GM12878 (cell line): ENCODE data around the gene PDE7B.

Experiments
- CTCF ChIP-seq, 3 experiments: IDR thresholded peaks in 2 of 3; conservative IDR thresholded peaks in 1 of 3; 2 replicates each; pipeline ENCODE4 v1.5.1; 2011; ENCODE audit warnings: low read depth in 3 of 3, low read length in 3 of 3, mild to moderate bottlenecking in 3 of 3, control low read depth in 2 of 3, moderate library complexity in 2 of 3, inconsistent platforms in 1 of 3, mixed read lengths in 1 of 3; ENCODE audit not compliant: control insufficient read depth in 2 of 3, insufficient read depth in 1 of 3; ENCODE audit errors: extremely low read depth in 1 of 3
- TF ChIP-seq, protein P1 (sequence below): fragments of 450-650 bp; IDR thresholded peaks from 2 replicates; pipeline ENCODE4 v1.6.1; 2017; ENCODE audit warnings: antibody characterized with exemption, mild to moderate bottlenecking, moderate library complexity

DNA sequence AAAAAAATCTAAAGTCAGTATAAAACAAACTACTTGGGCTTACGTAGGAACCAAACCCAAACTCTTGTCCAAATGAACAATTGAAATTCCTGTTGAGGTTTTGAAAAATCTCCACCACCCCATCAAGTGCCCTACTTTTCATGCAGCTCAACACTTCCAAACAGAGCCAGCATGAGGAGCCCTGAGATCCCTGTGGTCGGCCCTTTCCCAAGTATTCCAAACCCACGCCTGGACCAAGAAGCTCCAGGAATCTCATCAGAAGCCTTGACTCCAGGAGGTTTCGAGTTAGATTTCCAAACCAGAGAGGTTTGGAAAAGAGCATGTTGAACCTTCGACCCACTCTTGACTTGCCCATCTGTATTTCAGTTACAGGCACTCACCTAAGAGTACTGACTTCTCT lies 219.3 kb downstream of the PDE7B start:
- no peak for TF ChIP-seq CTCF (IDR thresholded peaks at IDR 0.05 in 2 of 3, conservative IDR thresholded peaks at IDR 0.05 in 1 of 3; ENCODE audit: control insufficient read depth in 2 of 3, extremely low read depth in 1 of 3, insufficient read depth in 1 of 3, low read depth in 3 of 3, low read length in 3 of 3)
- TF ChIP-seq, protein P1, sequence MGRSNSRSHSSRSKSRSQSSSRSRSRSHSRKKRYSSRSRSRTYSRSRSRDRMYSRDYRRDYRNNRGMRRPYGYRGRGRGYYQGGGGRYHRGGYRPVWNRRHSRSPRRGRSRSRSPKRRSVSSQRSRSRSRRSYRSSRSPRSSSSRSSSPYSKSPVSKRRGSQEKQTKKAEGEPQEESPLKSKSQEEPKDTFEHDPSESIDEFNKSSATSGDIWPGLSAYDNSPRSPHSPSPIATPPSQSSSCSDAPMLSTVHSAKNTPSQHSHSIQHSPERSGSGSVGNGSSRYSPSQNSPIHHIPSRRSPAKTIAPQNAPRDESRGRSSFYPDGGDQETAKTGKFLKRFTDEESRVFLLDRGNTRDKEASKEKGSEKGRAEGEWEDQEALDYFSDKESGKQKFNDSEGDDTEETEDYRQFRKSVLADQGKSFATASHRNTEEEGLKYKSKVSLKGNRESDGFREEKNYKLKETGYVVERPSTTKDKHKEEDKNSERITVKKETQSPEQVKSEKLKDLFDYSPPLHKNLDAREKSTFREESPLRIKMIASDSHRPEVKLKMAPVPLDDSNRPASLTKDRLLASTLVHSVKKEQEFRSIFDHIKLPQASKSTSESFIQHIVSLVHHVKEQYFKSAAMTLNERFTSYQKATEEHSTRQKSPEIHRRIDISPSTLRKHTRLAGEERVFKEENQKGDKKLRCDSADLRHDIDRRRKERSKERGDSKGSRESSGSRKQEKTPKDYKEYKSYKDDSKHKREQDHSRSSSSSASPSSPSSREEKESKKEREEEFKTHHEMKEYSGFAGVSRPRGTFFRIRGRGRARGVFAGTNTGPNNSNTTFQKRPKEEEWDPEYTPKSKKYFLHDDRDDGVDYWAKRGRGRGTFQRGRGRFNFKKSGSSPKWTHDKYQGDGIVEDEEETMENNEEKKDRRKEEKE, result no peak
